Astrocyte (in vitro differentiated cells and primary cell): Measurements from ENCODE around the gene PPWD1.

Experiments used
- EZH2 ChIP-seq: IDR thresholded peaks from 2 replicates; pipeline ENCODE4 v1.6.1; 2012; ENCODE audit warnings: mild to moderate bottlenecking, low read length, inconsistent platforms; ENCODE audit not compliant: insufficient read depth
- TF ChIP-seq, protein P1 (sequence below): IDR thresholded peaks from 2 replicates; pipeline ENCODE4 v1.5.1; 2011; ENCODE audit warnings: low read depth, mild to moderate bottlenecking, inconsistent platforms, low read length, moderate library complexity; ENCODE audit not compliant: insufficient read depth

- no peak for TF ChIP-seq EZH2
- TF ChIP-seq, protein P1, sequence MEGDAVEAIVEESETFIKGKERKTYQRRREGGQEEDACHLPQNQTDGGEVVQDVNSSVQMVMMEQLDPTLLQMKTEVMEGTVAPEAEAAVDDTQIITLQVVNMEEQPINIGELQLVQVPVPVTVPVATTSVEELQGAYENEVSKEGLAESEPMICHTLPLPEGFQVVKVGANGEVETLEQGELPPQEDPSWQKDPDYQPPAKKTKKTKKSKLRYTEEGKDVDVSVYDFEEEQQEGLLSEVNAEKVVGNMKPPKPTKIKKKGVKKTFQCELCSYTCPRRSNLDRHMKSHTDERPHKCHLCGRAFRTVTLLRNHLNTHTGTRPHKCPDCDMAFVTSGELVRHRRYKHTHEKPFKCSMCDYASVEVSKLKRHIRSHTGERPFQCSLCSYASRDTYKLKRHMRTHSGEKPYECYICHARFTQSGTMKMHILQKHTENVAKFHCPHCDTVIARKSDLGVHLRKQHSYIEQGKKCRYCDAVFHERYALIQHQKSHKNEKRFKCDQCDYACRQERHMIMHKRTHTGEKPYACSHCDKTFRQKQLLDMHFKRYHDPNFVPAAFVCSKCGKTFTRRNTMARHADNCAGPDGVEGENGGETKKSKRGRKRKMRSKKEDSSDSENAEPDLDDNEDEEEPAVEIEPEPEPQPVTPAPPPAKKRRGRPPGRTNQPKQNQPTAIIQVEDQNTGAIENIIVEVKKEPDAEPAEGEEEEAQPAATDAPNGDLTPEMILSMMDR = no peak
These were observed 60.4 kb downstream of the PPWD1 start for GRCh38 chr5:65623482-65623881.
